Measurements from ENCODE around the gene MACROD2.

DNA sequence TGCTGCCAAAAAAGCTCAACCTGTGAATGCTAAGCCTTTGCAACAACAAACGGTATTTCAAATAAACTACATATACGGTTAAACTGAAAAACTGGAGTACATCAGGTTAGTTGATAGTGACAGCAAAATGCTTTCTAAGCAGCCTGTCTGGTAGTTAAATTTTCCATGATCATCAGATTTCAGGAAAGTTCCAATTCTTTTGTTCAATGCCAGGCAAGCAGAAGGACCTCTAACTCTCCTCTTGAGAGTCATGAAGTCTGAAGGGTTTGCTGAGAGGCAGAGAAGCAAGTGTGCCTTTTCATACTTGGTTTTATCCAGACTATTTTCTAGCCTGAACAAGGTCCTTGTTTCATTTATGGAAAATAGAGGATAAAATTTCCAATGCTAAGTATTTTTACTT, 337.6 kb downstream of the MACROD2 start:
- TF ChIP-seq CTCF (conservative IDR thresholded peaks at IDR 0.05 in 1 of 2, IDR thresholded peaks at IDR 0.05 in 1 of 2; ENCODE audit: extremely low read depth in 1 of 2, insufficient read depth in 1 of 2, low read depth in 1 of 2, low read length in 2 of 2): no peak
- no peak for TF ChIP-seq EZH2 (IDR thresholded peaks at IDR 0.05; ENCODE audit: borderline replicate concordance, low read length)

Data from mammary epithelial cell (primary cell).